OCI-LY7 (cell line): ENCODE data around the gene SCN3A.

Experiments used
- CTCF ChIP-seq: fragments of 200-600 bp; sonication (generic); conservative IDR thresholded peaks from 2 replicates; pipeline ENCODE4 v1.5.1; 2014; ENCODE audit warnings: mild to moderate bottlenecking, antibody characterized with exemption, low read length, moderate library complexity, mixed read lengths
- EZH2phosphoT487 ChIP-seq: fragments of 200-600 bp; sonication (generic); IDR thresholded peaks from 2 replicates; pipeline ENCODE4 v1.6.1; 2018; ENCODE audit warnings: low read depth, borderline replicate concordance, mild to moderate bottlenecking, mixed run types, antibody characterized with exemption, low read length, moderate library complexity, mixed read lengths

GRCh38 chr2:165122521-165122920, 81.3 kb downstream of the SCN3A start:
- no peak for TF ChIP-seq CTCF
- no peak for TF ChIP-seq EZH2phosphoT487
